ENCODE results near the gene GEN1.

Gene GEN1

DNA sequence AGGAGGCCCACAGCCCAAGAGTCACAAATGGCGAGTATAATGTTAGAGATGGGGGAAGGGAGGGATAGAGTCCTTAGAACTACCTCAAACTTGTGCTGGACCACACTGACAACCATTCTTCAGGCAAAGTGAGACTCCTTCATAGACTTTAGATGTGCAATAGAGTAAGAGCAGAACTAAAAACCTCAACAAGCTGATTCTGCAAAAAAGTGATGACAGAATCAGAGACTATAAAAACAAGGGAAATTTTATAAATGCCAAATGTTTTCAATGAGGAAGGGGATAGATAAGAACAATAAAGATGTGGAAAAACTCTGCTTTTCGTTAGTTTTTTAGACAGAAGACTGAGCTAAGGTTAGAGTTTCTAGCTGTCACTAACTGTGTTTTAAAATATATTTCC, 18.1 kb upstream of the GEN1 start:
- H3K4me3 ChIP-seq (ENCODE audit: low read depth, low read length) = no peak overlapping the region
- DNase-seq (ENCODE audit: low read depth, low spot score) = no peak
- TF ChIP-seq, protein P1, sequence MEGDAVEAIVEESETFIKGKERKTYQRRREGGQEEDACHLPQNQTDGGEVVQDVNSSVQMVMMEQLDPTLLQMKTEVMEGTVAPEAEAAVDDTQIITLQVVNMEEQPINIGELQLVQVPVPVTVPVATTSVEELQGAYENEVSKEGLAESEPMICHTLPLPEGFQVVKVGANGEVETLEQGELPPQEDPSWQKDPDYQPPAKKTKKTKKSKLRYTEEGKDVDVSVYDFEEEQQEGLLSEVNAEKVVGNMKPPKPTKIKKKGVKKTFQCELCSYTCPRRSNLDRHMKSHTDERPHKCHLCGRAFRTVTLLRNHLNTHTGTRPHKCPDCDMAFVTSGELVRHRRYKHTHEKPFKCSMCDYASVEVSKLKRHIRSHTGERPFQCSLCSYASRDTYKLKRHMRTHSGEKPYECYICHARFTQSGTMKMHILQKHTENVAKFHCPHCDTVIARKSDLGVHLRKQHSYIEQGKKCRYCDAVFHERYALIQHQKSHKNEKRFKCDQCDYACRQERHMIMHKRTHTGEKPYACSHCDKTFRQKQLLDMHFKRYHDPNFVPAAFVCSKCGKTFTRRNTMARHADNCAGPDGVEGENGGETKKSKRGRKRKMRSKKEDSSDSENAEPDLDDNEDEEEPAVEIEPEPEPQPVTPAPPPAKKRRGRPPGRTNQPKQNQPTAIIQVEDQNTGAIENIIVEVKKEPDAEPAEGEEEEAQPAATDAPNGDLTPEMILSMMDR (IDR thresholded peaks at IDR 0.05; ENCODE audit: low read depth, low read length) = no peak
- in situ Hi-C loops (cut with HindIII; ENCODE audit: low sequenced_read_pairs) = no loop called here

- DNase-seq (ENCODE audit: low read depth, low spot score) = peak; percentile 33
- TF ChIP-seq, protein P1 (IDR thresholded peaks at IDR 0.05; ENCODE audit: low read depth, low read length) = no peak
- in situ Hi-C loops (cut with HindIII; ENCODE audit: low sequenced_read_pairs) = no loop called here
- no peak overlapping the region for H3K4me3 ChIP-seq (ENCODE audit: low read depth, low read length)
Measured at GRCh38 chr2:17736989-17737388, 16.9 kb upstream of the GEN1 start.

- no peak for DNase-seq (ENCODE audit: low read depth, low spot score)
- TF ChIP-seq, protein P1 (IDR thresholded peaks at IDR 0.05; ENCODE audit: low read depth, low read length) = no peak
- no peak overlapping the region for H3K4me3 ChIP-seq (ENCODE audit: low read depth, low read length)
- in situ Hi-C loops (cut with HindIII; ENCODE audit: low sequenced_read_pairs) = no loop called here
Measured at GRCh38 chr2:17740203-17740602, 13.7 kb upstream of the GEN1 start.

DNA sequence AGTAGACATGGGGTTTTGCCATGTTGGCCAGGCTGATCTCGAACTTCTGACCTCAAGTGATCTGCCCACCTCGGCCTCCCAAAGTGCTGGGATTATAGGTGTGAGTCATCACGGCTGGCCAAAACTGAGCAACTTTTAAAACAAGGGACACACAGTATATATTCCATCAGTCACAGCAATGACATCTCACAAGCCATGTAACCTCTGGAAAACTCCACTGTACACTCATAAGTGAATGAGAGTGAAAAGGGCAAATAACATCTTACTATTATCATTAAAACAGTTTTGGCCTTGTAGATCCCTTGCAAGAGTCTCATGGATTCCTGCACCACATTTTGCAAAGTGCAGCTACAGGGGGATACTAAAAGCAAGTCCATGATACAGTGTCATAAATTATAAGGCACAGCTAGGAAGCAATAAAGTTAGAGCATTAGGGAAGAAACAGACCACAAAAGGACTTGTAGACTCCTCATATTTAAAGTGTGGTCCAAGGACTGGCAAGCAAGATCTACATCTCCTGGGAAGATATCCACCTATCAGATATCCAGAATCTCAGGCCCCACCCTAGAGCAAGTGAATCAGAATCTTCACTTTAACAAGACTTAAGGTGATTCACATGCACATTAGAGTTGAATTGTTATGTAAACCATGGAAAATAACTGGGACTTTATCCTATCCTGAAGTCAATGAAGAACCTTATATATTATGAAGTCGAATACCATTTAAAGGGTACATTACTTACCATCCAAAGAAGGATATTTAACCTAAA, 6.1 kb upstream of the GEN1 start:
- peak; percentile 43 for DNase-seq (ENCODE audit: low read depth, low spot score)
- H3K4me3 ChIP-seq (ENCODE audit: low read depth, low read length) = no peak overlapping the region
- TF ChIP-seq, protein P1 (IDR thresholded peaks at IDR 0.05; ENCODE audit: low read depth, low read length) = no peak
- in situ Hi-C loops (cut with HindIII; ENCODE audit: low sequenced_read_pairs) = no loop called here

DNA sequence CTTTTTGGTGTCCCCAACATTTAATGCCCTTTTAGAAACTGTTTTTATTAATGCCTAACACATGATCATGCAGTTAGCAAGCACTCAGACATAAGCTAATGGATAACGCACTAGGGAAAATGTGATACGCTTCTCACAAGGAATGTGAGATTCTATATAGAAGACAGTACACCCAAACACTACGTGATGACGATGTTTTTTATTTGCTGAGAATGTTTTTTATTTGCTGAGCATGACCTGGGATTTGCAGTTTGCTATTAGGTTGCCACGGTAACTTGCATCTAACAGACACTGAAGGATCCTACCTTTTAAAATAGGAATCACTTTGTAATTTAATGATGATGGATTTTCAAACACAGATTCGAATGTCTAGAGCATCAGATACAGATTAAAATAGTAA, 5.2 kb upstream of the GEN1 start:
- TF ChIP-seq, protein P1 (IDR thresholded peaks at IDR 0.05; ENCODE audit: low read depth, low read length) = no peak

GRCh38 chr2:17749753-17750438, 4.0 kb upstream of the GEN1 start:
- TF ChIP-seq, protein P1 (IDR thresholded peaks at IDR 0.05; ENCODE audit: low read depth, low read length) = no peak
- no peak for DNase-seq (ENCODE audit: low read depth, low spot score)
- H3K4me3 ChIP-seq (ENCODE audit: low read depth, low read length) = no peak overlapping the region
- in situ Hi-C loops (cut with HindIII; ENCODE audit: low sequenced_read_pairs) = no loop called here

More for the DNA sequence above, 5.2 kb upstream of the GEN1 start:
- in situ Hi-C loops (cut with HindIII; ENCODE audit: low sequenced_read_pairs) = no loop called here
- H3K4me3 ChIP-seq (ENCODE audit: low read depth, low read length) = no peak overlapping the region
- no peak for DNase-seq (ENCODE audit: low read depth, low spot score)

Data from astrocyte of the spinal cord (primary cell).